Measurements from ENCODE around the gene PIGH.

- TF ChIP-seq E2F1 (CRISPR knock-in tag; IDR thresholded peaks at IDR 0.05) (no peak), ZSCAN18 (CRISPR knock-in tag; IDR thresholded peaks at IDR 0.05) (no peak), AFF4 (CRISPR knock-in tag; IDR thresholded peaks at IDR 0.05; ENCODE audit: borderline replicate concordance) (no peak), CTCF (IDR thresholded peaks at IDR 0.05) (peak; percentile 85), E2F4 (CRISPR knock-in tag; IDR thresholded peaks at IDR 0.05; ENCODE audit: borderline replicate concordance, low read depth) (no peak), SP1 (CRISPR knock-in tag; conservative IDR thresholded peaks at IDR 0.05) (no peak), SMAD4 (CRISPR knock-in tag; IDR thresholded peaks at IDR 0.05) (no peak)
- TF ChIP-seq, protein P1, sequence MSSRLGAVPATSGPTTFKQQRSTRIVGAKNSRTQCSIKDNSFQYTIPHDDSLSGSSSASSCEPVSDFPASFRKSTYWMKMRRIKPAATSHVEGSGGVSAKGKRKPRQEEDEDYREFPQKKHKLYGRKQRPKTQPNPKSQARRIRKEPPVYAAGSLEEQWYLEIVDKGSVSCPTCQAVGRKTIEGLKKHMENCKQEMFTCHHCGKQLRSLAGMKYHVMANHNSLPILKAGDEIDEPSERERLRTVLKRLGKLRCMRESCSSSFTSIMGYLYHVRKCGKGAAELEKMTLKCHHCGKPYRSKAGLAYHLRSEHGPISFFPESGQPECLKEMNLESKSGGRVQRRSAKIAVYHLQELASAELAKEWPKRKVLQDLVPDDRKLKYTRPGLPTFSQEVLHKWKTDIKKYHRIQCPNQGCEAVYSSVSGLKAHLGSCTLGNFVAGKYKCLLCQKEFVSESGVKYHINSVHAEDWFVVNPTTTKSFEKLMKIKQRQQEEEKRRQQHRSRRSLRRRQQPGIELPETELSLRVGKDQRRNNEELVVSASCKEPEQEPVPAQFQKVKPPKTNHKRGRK (CRISPR knock-in tag; IDR thresholded peaks at IDR 0.05; ENCODE audit: borderline replicate concordance): no peak
These were observed 28.6 kb downstream of the PIGH start for GRCh38 chr14:67571275-67571990.

Measured in WTC11 (cell line).